ENCODE results near the gene ATP10B. TPM values are rescaled to one million over a fixed set of nuclear protein-coding genes. Genes with fewer than 3 reads are reported as not detected.

Gene ATP10B
- total RNA-seq, 1 experiment from 2014 or later, result 10.4 TPM

DNA sequence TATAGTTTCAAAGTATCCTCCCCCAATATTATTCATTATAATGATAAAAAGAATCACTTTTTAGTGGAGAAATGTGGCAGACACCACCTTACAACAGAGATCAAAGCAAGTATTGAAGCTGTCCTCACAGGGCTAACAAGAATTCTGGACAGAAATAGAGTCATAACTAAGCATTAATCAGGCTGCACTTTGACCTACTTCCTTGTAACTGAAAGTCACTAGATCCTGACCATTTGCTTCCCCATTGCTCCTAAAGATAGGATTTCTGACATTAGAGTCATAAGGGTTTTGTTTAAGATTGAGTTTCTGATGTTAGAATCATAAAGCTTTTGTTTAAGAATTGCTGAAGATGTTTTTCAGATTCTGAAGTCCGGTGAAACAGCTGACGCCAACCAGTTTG is 159.7 kb downstream of the ATP10B start:
- no peak for DNase-seq (ENCODE audit: low spot score)

DNA sequence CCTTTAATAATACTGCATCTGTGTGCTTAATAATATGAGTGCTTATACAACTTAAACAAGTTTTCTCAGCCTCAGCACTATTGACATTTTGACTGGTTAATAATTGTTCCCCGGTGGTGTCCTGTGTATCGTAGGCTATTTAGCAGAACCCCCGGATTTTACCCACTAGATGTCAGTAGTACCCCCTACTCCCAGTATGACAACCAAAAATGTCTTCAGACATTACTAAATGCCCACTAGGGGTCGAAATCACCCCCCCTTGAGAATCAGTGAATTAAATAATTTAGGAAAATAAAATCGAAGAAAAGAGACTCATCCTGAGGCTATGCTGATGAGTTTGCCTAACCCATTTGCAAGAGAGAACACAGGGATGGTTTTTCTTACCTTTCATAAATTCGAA is 166.3 kb downstream of the ATP10B start:
- DNase-seq (ENCODE audit: low spot score), result peak; percentile 76

DNA sequence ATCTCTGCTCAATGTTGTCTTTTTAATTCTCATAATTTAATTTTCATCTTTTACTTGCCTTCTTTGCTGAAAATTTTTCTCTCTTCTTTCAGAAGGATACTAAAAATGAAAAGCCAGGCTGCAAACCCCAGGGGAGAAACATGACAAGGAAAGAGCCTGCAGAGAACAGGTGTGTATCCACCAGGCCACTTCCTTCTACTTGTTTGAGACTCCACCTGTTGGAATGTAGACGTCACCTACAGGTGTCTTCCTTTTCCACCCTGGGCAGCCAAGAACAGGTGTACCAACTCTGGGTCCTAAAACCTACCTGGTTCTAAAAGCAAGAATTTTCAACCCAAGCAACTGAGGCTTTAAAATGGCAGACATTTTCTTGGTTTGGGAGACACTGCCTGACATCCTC is 166.8 kb downstream of the ATP10B start:
- DNase-seq (ENCODE audit: low spot score), result no peak

DNA sequence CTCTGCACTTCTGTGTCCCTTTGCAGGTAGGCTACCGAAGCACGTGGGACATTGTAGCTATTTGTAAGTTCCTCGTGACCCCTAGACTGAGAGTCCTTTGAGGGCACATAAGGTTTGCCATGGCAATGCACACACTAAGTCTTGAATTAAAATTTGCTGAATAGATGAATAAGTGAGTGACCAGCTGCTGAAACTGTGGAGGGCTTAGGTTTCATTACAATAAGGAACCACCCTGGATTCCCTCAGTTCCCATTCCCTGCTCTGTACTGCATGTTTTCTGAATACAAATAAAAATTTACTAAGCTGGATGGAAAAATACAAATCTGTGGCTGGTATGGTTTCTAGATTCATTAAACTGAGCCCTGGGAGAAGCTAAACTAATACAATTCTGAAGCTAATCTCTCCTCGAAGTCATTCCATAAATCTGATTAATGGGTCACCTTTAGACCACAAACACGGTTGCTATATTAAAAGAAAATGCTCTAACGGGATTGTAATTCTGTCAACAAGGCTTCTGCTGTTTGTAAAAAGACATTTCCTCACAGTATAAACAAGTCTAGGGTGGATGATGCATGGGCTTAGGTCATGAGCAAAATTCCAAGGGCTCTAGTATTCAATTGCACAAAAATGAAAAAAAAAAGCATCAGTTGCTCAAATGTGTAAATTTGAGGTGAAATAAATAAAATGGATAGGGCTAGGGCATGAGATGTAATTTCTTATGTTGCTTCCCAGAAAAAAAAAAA is 172.3 kb downstream of the ATP10B start:
- no peak for DNase-seq (ENCODE audit: low spot score)

DNA sequence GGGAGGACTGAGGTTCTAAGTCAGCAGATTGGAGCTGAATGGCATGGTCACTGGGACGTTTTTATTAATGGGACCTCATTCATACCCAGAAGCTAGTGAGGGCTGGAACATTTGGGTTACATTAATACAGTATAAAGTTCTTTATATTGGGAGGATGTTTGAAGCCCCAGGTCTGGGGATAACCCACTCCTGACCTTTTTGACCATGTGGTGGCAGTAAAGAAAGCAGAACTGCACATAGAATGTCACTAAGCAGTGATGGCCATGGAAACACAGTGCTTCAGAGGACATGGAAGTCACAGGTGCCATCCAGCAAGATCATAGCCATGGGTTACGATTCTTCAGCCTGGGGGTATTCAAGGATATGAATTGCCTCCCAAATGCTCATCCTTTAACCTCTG is 176.0 kb downstream of the ATP10B start:
- no peak for DNase-seq (ENCODE audit: low spot score)

DNA sequence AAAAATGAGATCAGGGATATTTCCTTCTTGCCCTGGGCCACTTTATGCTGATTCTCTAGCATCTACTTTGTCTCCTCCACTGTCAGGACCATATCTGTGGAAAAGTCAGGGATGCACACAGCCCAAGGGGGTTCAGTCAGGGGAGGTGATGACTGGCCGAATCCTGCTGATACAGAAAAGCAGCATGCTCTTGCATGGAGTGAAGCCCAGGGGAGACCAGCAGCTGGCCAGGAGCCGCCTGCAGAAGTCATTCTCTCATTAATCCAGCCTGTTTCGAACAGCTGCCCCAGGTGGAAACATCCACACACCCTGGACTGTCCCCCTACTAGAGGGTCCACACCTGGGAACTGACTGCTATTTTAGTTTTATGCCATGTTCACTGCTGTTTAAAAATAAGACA is 177.1 kb downstream of the ATP10B start:
- no peak for DNase-seq (ENCODE audit: low spot score)

DNA sequence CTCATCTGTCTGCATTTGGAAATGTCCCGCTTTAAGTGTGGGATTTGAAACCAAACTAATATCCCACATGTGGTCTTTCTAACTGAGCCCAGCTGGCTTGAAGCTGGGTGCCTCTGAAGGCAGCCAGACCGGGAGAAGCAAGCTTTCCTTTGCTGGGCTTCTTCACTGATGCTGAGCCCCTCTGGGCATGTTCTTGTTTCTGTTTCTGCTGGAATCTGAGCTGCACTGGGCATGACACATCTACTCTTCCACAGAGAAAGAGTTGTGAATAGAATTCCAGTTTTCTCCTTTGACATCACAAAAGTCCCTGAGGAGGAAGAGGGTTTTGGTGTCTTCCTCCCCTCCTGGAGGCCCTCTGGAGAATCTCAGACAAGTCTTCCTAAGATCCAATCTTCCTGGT is 179.5 kb downstream of the ATP10B start:
- no peak for DNase-seq (ENCODE audit: low spot score)

DNA sequence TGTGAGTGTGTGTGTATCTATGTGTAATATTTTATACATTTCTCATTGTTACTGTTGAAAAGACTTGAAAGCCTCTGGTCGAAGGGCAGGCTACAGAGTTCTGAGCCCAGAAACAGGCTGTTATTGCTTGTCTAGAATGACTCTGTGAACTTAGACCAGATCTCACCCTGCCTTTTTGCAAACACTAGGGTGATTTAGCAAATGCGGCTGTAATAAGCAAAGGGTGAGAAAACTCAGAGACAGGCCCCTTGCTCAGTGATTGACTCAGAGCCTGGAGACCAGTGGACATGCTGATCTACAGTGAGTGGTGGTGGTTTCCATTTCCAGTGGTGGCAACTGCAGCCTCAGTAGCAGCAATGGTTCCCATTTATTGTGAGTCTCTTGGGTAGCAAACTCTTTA is 183.7 kb downstream of the ATP10B start:
- DNase-seq (ENCODE audit: low spot score), result no peak

DNA sequence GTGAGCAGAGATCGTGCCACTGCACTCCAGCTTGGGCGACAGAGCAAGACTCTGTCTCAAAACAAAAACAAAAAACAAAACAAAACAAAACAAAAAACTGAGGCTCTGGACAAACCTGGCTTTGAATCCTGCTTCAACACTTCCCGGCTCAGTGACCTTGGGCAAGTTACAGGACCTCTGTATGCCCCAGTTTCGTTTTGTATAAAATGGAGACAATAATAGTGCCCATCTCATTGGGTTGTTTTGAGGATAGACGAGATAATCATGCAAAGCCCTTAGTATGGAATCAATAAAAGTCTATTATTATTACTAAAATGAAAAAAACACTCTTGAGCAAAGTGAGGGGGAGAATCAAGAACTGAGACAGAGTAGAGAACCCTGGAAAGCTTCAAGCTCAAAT is 184.9 kb downstream of the ATP10B start:
- DNase-seq (ENCODE audit: low spot score), result no peak

DNA sequence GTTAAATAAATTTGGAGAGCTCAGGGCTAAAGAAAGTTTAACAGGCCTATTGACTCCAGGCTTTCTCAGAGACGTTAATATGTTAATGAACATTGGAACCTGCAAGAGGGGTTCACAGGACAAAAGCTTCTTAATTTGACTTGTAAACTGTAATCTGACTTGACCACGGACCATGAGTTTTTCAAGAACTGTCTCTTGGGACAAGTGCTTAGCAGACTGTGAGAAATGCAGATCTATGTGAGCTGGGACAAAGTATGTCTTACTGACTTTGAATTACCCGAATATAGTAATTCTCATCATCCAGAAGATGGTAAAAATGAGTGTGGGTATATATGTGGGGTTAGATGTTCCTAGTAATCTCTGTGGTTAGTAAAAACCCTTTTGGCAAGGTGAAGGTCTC is 186.6 kb downstream of the ATP10B start:
- no peak for DNase-seq (ENCODE audit: low spot score)

DNA sequence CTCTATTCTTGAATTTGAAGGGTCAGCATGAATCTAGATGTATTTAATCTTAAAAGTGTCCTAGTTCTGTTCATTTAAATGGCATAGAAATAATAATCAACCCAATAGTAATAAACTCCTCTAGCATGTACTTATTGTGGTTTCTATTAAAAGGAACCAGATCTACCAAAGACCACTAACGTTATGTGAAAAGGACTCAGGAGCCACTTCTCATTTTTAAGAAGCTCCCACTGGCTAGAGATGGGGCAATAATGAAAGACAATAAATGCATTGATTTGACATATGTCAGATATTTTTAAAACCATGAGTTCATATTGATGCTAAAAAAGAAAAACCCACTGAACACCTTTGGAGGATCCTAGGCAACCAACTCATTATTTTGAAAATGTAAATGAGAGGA is 191.9 kb downstream of the ATP10B start:
- no peak for DNase-seq (ENCODE audit: low spot score)

DNA sequence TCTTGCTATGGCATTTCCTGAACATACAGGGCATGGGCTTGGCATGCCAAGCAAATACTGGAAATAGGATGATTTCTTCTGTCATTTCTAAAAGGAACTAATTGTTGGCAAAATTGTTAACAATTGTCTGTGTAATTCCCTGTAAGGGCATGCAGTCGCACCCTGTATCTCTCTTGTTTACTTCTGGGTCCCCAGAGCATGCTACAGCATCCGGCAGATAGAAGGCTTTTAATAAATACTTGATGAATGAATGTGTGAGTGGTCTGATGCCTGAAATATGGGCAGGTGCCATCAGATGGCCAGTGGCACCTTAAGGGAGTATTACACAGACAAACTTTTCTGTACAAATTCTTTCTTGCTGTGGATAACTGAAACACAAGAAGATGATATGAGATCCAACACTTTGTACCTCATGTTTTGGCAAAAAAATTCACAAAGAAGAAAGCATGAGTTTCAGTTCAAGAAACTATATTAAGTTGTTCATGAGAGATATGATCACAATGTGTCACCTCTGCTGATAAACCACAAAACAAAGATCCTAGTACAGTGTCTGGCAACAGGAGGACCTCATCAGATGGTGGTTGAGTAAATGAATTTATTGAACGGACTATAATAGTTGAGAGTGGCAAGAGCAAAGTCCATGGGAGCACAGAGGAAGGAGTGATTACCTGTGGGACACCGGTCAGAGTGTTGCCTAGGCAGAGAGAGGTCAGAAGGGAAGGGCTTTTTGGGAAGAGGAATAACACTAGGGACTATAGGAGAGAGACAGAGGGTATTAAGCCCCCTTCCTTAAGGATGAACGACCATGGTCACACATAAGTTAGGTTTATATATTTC is 194.2 kb downstream of the ATP10B start:
- DNase-seq (ENCODE audit: low spot score), result no peak

DNA sequence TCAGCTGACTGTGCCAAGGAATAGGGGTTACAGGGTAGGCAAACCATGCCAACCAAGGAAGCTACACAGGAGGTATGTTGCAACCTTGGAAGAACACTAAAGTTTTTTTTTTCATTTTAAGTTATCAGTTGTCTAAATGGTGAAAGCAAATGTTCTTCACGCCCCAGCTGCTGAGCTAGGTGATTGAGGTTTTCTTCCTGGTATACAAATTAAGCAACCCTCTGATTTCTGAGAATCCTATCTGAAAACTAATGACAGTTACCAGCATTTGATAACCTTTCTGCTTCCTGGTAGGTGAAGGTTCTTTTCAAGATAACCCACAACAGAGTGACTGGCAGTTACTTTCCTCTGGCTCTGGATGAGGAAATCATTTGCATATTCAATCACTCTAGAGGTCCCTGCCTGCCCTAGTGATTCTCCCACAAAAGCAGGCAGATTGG is 194.9 kb downstream of the ATP10B start:
- no peak for DNase-seq (ENCODE audit: low spot score)

DNA sequence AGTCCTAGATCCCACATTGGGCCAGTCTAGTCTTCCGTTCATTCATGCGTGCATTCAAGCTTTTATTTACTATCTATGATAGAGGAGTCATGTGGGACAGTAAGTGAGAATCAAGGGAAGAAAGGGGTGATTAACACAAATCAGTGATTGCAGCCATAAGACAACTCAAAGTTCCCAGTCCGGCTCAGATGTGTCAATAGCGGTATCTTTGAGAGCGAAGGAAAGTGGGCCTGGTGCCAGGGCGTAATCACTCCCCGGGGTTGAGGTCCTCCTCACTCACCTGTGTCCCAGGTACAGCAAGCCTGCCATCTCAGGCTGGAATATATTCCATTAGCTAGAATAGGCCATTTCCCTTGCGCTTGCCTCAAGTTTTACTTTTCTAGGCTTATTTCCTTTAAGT is 196.3 kb downstream of the ATP10B start:
- DNase-seq (ENCODE audit: low spot score), result no peak

DNA sequence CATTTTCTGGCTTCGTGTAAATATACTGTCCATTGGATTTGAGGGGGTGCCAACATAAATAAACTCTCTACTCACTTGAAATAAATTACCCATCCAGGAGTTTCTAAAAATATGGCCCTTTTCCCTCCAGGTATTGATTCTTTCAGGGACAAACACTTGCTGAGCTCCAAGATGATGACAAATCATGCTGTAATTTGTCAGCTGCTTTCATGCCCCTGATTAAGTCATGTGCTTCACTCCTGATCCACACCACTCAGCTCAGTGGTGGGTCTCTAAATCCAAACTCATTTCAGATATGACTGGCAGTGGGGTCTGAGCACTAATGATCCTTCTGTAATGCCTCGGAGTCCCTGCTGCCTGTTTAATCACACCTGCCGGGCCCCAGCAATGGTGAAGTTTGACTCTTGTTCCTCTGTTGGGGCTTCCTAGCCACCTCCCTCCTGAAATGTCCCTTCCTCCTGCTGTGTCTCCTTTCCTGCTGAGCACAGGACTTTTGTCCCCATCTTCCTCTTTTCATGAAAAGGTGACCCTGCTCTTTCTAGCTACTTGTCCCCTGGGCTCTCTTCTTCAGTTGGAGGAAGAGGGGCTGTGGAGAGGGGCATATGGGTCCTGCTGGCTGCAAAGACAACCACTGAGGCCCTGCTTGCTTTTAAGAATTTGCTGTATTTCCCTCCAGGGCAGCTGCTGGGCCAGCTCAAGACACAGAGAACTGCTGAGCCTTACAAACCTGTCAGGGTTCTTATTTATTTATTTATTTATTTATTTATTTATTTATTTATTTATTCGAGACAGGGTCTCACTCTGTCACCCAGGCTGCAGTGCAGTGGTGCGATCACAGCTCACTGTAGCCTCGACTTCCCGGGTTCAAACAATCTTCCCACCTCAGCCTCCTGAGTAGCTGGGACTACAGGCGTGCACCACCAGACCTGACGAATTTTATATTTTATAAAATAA is 200.0 kb downstream of the ATP10B start:
- DNase-seq (ENCODE audit: low spot score), result no peak

DNA sequence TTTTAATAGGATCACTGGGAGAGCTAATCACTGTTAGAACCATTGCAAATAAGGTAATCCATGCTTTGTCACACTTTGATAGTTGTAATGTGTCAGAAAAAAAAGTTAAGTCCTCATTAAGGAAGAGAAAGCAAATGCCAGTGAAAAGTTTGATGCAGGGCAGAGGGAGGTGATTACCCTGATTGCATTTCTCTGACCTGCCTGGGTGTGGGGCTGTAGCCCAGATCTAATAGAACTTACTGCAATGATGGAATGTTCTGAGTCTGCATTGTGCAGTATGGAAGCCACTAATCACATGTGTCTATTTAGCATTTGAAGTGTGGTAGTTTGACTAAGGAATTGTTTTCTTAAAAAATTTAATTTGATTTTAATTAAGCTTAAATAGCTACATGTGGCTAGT is 202.7 kb downstream of the ATP10B start:
- DNase-seq (ENCODE audit: low spot score), result peak; percentile 60

DNA sequence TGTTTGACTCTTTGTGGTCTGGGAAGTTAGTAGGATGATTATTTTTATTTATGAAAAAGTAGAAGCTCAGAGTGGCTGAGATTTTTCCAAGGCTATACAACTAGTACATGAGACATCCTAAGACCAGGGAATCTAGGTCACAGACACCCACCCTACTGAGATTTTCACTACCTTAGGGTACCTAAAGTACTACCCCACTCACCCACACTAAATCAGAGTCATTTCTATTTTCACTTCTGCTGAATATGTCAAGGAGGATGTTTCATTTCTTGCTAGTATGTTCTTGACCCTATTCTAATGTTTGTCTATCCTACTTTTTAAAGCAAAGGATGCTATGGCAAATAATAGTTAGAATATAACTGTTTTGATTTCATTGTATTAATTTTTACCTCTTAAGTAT is 206.0 kb downstream of the ATP10B start:
- DNase-seq (ENCODE audit: low spot score), result no peak

DNA sequence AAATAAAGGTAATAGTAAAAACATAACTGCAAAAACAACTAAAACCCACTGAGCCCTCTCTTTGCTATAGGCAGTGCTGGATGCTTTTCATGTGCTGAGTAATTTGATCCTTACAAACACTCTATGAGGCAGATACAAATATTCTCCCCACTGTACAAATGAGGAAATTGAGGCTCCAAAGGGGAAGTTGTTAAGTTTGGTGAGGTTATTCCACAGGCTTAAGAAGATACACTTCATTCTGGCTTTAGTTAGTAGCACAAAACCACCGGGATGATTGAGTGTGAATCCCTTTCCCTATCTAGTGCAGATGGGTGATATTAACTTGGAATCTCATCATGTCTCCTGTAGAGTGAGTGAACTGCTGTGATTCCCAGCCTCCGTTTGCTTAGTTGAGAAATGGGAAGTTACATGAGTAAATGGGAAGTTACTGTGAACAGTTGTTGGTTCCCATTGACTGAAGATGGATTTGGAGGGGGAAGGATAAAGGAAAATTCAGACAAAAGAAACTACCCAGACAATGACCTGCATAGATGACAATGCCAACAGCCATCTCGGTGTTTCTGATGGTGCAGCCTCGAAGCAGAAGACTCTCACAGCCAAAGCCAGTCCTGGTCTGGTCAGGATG is 208.3 kb downstream of the ATP10B start:
- no peak for DNase-seq (ENCODE audit: low spot score)

DNA sequence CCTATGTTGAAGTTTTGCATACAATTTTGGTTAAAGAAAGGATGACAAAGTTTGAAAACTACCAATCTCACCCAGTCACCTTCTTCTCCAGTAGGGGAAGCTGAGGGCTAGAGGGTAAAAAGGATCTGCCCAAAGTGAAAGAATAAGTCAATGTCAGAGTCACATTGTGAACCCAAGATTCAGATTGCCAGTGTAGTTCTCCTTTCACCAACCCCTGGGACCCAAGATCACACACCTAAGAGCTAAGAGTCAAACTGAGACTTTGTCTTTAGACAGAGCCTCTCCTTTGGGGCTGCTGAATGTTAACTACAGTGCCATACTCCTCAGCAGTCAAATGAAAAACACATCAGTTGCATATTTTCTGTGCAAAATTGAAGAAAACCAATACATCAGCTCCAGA is 210.6 kb downstream of the ATP10B start:
- DNase-seq (ENCODE audit: low spot score), result no peak

DNA sequence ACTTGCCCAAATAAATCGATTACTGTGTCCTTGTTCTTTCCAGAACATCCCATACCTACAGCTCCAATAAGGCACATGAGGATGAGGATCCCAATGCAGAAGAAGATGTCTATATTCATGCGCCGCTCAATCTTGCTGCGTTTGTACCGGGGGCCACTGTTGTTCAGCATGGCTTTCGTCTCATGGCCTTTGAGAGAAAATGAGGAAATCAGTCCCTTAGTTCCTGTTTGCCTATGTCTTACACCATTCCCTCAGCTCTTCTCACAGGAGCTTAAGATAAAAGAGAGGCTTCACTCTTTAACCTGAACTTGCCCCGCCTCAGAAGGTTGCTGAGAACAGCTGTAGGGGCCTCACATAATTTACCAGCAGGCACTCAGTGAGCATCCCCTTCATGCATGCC is 211.6 kb downstream of the ATP10B start:
- DNase-seq (ENCODE audit: low spot score), result no peak

DNA sequence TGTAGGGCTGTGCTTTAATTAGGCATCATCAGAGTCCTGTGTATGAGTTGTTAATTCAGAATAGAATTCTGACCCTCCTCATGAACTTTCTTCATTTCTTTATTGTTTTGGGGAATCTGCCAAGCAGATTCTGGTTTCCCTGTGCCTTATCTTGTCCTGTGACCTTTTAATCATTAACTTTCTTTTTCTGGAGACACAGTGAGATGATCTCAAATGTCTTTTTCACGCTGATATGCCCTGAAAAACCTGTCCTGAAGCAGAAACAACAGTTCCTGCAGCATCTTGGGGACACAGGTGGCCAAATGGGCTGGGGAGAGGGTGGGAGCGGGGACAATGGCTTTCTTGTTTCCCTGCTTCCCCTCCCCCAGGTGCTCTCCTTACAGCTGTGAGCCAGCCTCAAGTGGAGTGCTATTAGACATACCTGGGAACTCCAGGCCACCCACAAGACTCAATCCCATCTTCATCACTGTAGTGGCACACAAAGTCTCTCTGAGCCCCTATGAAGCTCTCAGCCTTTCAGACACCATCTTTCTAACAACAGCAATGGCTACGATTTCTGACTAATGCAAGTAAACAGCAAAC is 213.8 kb downstream of the ATP10B start:
- DNase-seq (ENCODE audit: low spot score), result peak; percentile 67
